Panc1 (cell line): ENCODE data around the gene RIPOR2. TPM values are rescaled to one million over a fixed set of nuclear protein-coding genes. Genes with fewer than 3 reads are reported as not detected.

ENCODE experiments used
- ATAC-seq: fragments of 200-7000 bp; cut with Tn5 transposase; 2 replicates; pipeline ENCODE4 v1.9.1; 2020; ENCODE audit warnings: mild to moderate bottlenecking, moderate library complexity
- BruUV-seq: library from RNA; stranded (reverse); fragments of 400-500 nt; replicated peaks from 2 replicates; lab custom pipeline; 2021; lab: Mats Ljungman, UMichigan
- CTCF ChIA-PET: fragments of 300-600 bp; sonication (Branson Sonifier 250); formaldehyde crosslinking; loops from one replicate; lab custom pipeline; 2022; ENCODE audit warnings: antibody characterized with exemption; lab: Charles Lee
- POLR2A ChIA-PET: fragments of 300-600 bp; sonication (Branson Sonifier 250); formaldehyde crosslinking; loops from one replicate; lab custom pipeline; 2022; ENCODE audit warnings: antibody characterized with exemption; lab: Charles Lee
- DNase-seq: peaks from one replicate; pipeline ENCODE4 v3.0.0-alpha.2; 2010; ENCODE audit warnings: low read depth, low spot score
- H3K27ac ChIP-seq: 2 replicates; pipeline ENCODE4 v1.5.1; 2011; ENCODE audit warnings: mild to moderate bottlenecking, low read length, inconsistent platforms
- H3K27me3 ChIP-seq: fragments of 200-500 bp; sonication (Bioruptor generic); 2 replicates; pipeline ENCODE4 v1.6.0; 2014; ENCODE audit warnings: low read length, inconsistent platforms; ENCODE audit not compliant: control insufficient read depth, insufficient read depth
- H3K36me3 ChIP-seq: fragments of 200-500 bp; sonication (Bioruptor generic); 2 replicates; pipeline ENCODE4 v1.5.1; 2014; ENCODE audit warnings: inconsistent platforms, mild to moderate bottlenecking, low read length, moderate library complexity; ENCODE audit not compliant: control insufficient read depth, insufficient read depth
- H3K4me1 ChIP-seq: 2 replicates; pipeline ENCODE4 v1.5.1; 2011; ENCODE audit warnings: inconsistent platforms, mild to moderate bottlenecking, low read length, moderate library complexity; ENCODE audit not compliant: control insufficient read depth, insufficient read depth
- H3K4me3 ChIP-seq, 2 experiments: 2 replicates each; pipeline ENCODE4 v1.5.1; 2011 to 2012; ENCODE audit warnings: low read depth in 2 of 2, low read length in 2 of 2, mild to moderate bottlenecking in 2 of 2, inconsistent platforms in 1 of 2, moderate library complexity in 1 of 2
- H3K9me3 ChIP-seq: fragments of 200-500 bp; sonication (Bioruptor generic); 2 replicates; pipeline ENCODE4 v1.5.1; 2014; ENCODE audit warnings: low read depth, mild to moderate bottlenecking, inconsistent platforms, low read length, moderate library complexity; ENCODE audit not compliant: control insufficient read depth, insufficient read depth
- CTCF ChIP-seq: fragments of 450-650 bp; IDR thresholded peaks from 2 replicates; pipeline ENCODE4 v1.5.1; 2017; ENCODE audit warnings: mild to moderate bottlenecking
- POLR2AphosphoS5 ChIP-seq: IDR thresholded peaks from 2 replicates; pipeline ENCODE4 v1.6.1; 2012; ENCODE audit warnings: mild to moderate bottlenecking, low read depth, low read length, moderate library complexity
- REST ChIP-seq, 2 experiments: IDR thresholded peaks; 2 replicates each; pipeline ENCODE4 v1.6.1; 2011 to 2012; ENCODE audit warnings: low read depth in 2 of 2, control low read depth in 1 of 2, low read length in 1 of 2, mild to moderate bottlenecking in 1 of 2, moderate library complexity in 1 of 2; ENCODE audit not compliant: insufficient read depth in 1 of 2
- SIN3A ChIP-seq: IDR thresholded peaks from 2 replicates; pipeline ENCODE4 v1.6.1; 2012; ENCODE audit warnings: low read depth, mild to moderate bottlenecking, low read length, moderate library complexity, borderline replicate concordance; ENCODE audit not compliant: insufficient read depth
- TCF7L2 ChIP-seq: IDR thresholded peaks from 2 replicates; pipeline ENCODE4 v1.6.1; 2011; ENCODE audit warnings: mild to moderate bottlenecking, low read depth, low read length, inconsistent platforms
- in situ Hi-C: cut with HindIII; loops from 2 replicates; pipeline ENCODE4 v1.10.0; 2016; ENCODE audit warnings: low sequenced_read_pairs, low pct_unique_long_range_greater_than_20kb
- intact Hi-C: fragments of 100-400 bp; cut with micrococcal nuclease; formaldehyde crosslinking; loops from one replicate; pipeline ENCODE4 v1.10.0; 2022; ENCODE audit not compliant: unreplicated experiment
- total RNA-seq: library from RNA; stranded (reverse); gene quantifications from one replicate; pipeline ENCODE4 v1.2.1, GENCODE V29; 2021; ENCODE audit not compliant: unreplicated experiment

The RIPOR2 gene
- total RNA-seq, 1 experiment from 2014 or later = 0.54 TPM

- TF ChIP-seq REST (IDR thresholded peaks at IDR 0.05; ENCODE audit: insufficient read depth in 1 of 2, low read depth in 2 of 2, low read length in 1 of 2) (no peak), TCF7L2 (no peak), POLR2AphosphoS5 (no peak), SIN3A (no peak), CTCF (no peak)
- Histone ChIP-seq H3K4me1 (no peaks in the 10 kb centered on the region), H3K4me3 (no peak overlapping the region), H3K27me3 (no peaks in the 10 kb centered on the region), H3K9me3 (no peaks in the 10 kb centered on the region), H3K36me3 (no peaks in the 10 kb centered on the region), H3K27ac (no peak overlapping the region)
- POLR2A ChIA-PET = no interaction called here
- no peak for ATAC-seq
- DNase-seq = no peak
- BruUV-seq = no TSS peak
- CTCF ChIA-PET = no interaction called here
- intact Hi-C loops (no loop called here), in situ Hi-C loops (no loop called here)
Measured at GRCh38 chr6:24872779-24873178, 63.0 kb downstream of the RIPOR2 start.

GRCh38 chr6:24868765-24869164 lies 67.0 kb downstream of the RIPOR2 start:
- CTCF ChIA-PET = interaction anchor here (2.2 kb wide), 1 partner anchor 11 kb away, joined by 5 read pairs; no protein-coding TSS in a partner anchor
- Histone ChIP-seq H3K9me3 (no peaks in the 10 kb centered on the region), H3K36me3 (no peaks in the 10 kb centered on the region), H3K27ac (no peak overlapping the region), H3K27me3 (peaks cover 7% of the 10 kb centered on the region), H3K4me3 (no peak overlapping the region), H3K4me1 (no peaks in the 10 kb centered on the region)
- ATAC-seq = no peak
- intact Hi-C loops = no loop called here
- DNase-seq = no peak
- POLR2A ChIA-PET = no interaction called here
- TF ChIP-seq SIN3A = no peak
- no peak for TF ChIP-seq POLR2AphosphoS5
- no peak for TF ChIP-seq CTCF
- no peak for TF ChIP-seq TCF7L2
- TF ChIP-seq REST (IDR thresholded peaks at IDR 0.05; ENCODE audit: insufficient read depth in 1 of 2, low read depth in 2 of 2, low read length in 1 of 2) = no peak
- in situ Hi-C loops = no loop called here
- no TSS peak for BruUV-seq
